ENCODE measurements around the gene SMYD3. TPM values are rescaled to one million over a fixed set of nuclear protein-coding genes. Genes with fewer than 3 reads are reported as not detected.
"Not testable (repeated sequence)": the region's sequence is repeated elsewhere in the genome, so short reads cannot be mapped to it uniquely, and the experiment has no call there.

SMYD3 gene
- total and polyA plus RNA-seq, 2 experiments from 2014 or later, result 30.8 to 68.5 TPM

DNA sequence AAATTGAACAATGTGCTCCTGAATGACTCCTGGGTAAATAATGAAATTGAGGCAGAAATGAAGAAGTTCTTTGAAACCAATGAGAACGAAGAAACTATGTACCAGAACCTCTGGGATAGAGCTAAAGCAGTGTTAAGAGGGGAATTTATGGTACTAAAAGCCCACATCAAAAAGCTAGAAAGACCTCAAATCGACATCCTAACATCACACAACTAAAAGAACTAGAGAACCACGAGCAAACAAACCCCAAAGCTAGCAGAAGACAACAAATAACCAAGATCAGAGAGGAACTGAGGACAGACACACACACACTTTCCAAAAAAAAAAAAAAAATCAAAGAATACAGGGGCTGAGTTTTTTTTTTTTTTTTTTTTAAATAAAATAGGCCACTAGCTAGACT is 564.2 kb downstream of the SMYD3 start:
- Histone ChIP-seq H3K27me3 (no peaks in the 10 kb centered on the region), H4K20me1 (ENCODE audit: insufficient read depth, poor library complexity, severe bottlenecking) (no peaks in the 10 kb centered on the region), H3K27ac (no peak overlapping the region), H3K4me1 (ENCODE audit: insufficient read depth) (peaks cover 3% of the 10 kb centered on the region), H3K36me3 (replicated peaks; ENCODE audit: insufficient read depth, low read depth) (no peaks in the 10 kb centered on the region), H3K9me2 (replicated peaks; ENCODE audit: insufficient read depth) (no peaks in the 10 kb centered on the region), H3K4me2 (no peak overlapping the region), H2AFZ (no peak overlapping the region), H3K9me3 (ENCODE audit: low read depth) (peaks cover 11% of the 10 kb centered on the region), H3K79me2 (no peaks in the 10 kb centered on the region), H3K4me3 (no peak overlapping the region)
- WGBS (ENCODE audit: low lambda C conversion rate, missing lambda C conversion rate), result 85% methylated on average over 3 of the region's 3 CpGs
- no peak for DNase-seq (ENCODE audit: low spot score)
- TF ChIP-seq, protein P1, sequence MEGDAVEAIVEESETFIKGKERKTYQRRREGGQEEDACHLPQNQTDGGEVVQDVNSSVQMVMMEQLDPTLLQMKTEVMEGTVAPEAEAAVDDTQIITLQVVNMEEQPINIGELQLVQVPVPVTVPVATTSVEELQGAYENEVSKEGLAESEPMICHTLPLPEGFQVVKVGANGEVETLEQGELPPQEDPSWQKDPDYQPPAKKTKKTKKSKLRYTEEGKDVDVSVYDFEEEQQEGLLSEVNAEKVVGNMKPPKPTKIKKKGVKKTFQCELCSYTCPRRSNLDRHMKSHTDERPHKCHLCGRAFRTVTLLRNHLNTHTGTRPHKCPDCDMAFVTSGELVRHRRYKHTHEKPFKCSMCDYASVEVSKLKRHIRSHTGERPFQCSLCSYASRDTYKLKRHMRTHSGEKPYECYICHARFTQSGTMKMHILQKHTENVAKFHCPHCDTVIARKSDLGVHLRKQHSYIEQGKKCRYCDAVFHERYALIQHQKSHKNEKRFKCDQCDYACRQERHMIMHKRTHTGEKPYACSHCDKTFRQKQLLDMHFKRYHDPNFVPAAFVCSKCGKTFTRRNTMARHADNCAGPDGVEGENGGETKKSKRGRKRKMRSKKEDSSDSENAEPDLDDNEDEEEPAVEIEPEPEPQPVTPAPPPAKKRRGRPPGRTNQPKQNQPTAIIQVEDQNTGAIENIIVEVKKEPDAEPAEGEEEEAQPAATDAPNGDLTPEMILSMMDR (IDR thresholded peaks at IDR 0.05; ENCODE audit: poor library complexity), result no peak
- TF ChIP-seq EZH2phosphoT487 (IDR thresholded peaks at IDR 0.05; ENCODE audit: low read depth, severe bottlenecking, unreplicated experiment) (no peak), EZH2 (IDR thresholded peaks at IDR 0.05; ENCODE audit: borderline replicate concordance) (no peak)

DNA sequence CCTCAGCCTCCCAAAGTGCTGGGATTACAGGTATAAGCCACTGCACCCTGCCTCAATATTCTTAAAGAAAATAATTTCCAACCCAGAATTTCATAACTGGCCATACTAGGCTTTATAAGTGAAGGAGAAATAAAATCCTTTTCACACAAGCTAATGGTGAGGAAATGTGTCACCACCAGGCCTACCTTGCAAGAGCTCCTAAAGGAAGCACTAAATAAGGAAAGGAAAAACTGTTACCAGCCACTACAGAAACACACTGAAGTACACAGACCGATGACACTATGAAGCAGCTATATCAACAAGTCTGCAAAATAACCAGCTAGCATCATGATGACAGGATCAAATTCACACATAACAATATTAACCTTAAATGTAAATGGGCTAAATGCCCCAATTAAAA is 565.3 kb downstream of the SMYD3 start:
- not testable (repeated sequence) for H3K36me3 ChIP-seq (replicated peaks; ENCODE audit: insufficient read depth, low read depth); H3K4me1 ChIP-seq (ENCODE audit: insufficient read depth); H3K9me2 ChIP-seq (replicated peaks; ENCODE audit: insufficient read depth); H4K20me1 ChIP-seq (ENCODE audit: insufficient read depth, poor library complexity, severe bottlenecking); DNase-seq (ENCODE audit: low spot score); H3K27ac ChIP-seq; H2AFZ ChIP-seq; H3K4me3 ChIP-seq; H3K4me2 ChIP-seq; H3K79me2 ChIP-seq; H3K27me3 ChIP-seq
- peaks cover 11% of the 10 kb centered on the region for H3K9me3 ChIP-seq (ENCODE audit: low read depth)
- WGBS (ENCODE audit: low lambda C conversion rate, missing lambda C conversion rate), result 88% methylated on average over 1 of the region's 1 CpG

DNA sequence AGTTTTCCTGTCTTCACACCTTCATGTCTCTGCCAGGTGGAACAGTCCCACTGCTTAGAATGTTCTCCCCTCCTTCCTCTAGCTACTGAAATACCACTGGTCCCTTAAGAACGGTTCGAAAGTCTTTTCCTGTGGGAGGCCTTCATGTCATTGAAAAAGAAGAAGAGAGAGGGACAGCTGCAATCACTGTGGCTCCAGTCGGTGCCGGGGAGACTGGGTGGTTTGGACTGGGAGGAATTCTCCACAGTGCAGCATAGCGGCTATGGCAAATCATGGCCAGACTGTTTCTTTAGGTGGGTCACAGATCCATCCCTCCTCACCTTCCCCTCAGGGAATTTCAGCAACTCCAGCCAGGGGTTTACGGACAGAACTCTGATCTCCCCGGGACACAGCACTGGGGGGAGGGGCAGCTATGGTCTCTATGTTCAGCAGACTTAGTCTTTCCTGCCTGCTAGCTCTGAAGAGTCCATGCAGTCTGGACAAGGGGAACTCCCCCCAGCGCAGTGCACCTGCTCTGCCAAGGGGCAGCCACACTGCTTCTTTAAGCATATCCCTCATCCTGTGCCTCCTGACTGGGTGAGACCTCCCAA is 567.2 kb downstream of the SMYD3 start:
- H3K27me3 ChIP-seq, result no peaks in the 10 kb centered on the region
- no peak overlapping the region for H3K27ac ChIP-seq
- H3K4me1 ChIP-seq (ENCODE audit: insufficient read depth), result no peaks in the 10 kb centered on the region
- 58% methylated on average over 8 of the region's 8 CpGs for WGBS (ENCODE audit: low lambda C conversion rate, missing lambda C conversion rate)
- H4K20me1 ChIP-seq (ENCODE audit: insufficient read depth, poor library complexity, severe bottlenecking), result no peaks in the 10 kb centered on the region
- no peak for DNase-seq (ENCODE audit: low spot score)
- no peaks in the 10 kb centered on the region for H3K79me2 ChIP-seq
- no peak overlapping the region for H3K4me2 ChIP-seq
- H3K9me3 ChIP-seq (ENCODE audit: low read depth), result peaks cover 3% of the 10 kb centered on the region
- H3K4me3 ChIP-seq, result no peak overlapping the region
- no peaks in the 10 kb centered on the region for H3K36me3 ChIP-seq (replicated peaks; ENCODE audit: insufficient read depth, low read depth)
- no peak overlapping the region for H2AFZ ChIP-seq
- H3K9me2 ChIP-seq (replicated peaks; ENCODE audit: insufficient read depth), result no peaks in the 10 kb centered on the region
- TF ChIP-seq, protein P1 (IDR thresholded peaks at IDR 0.05; ENCODE audit: poor library complexity), result no peak
- no peak for TF ChIP-seq EZH2phosphoT487 (IDR thresholded peaks at IDR 0.05; ENCODE audit: low read depth, severe bottlenecking, unreplicated experiment)
- TF ChIP-seq EZH2 (IDR thresholded peaks at IDR 0.05; ENCODE audit: borderline replicate concordance), result no peak

DNA sequence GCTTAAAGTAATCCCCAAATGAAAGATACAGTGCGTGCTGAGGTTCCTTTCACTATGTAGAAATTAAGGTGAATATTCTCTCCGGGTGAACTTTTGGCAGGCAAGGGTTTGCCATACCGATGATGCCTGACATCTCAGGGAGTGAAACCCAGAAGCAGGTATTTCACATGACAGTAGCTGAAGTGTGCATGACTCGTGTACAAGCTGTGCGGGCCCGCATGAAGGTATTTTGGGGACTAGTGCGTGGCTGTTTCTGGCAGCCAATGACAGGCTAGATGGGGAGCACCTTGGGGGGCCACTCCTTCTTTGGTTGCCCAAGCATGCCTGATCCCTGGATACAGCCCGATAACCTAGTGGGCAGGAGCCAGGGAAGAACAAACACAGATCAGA is 569.0 kb downstream of the SMYD3 start:
- no peak for DNase-seq (ENCODE audit: low spot score)
- H3K27ac ChIP-seq, result no peak overlapping the region
- 92% methylated on average over 8 of the region's 8 CpGs for WGBS (ENCODE audit: low lambda C conversion rate, missing lambda C conversion rate)

More for the DNA sequence above, 569.0 kb downstream of the SMYD3 start:
- TF ChIP-seq, protein P1 (IDR thresholded peaks at IDR 0.05; ENCODE audit: poor library complexity), result no peak
- TF ChIP-seq EZH2phosphoT487 (IDR thresholded peaks at IDR 0.05; ENCODE audit: low read depth, severe bottlenecking, unreplicated experiment) (no peak), EZH2 (IDR thresholded peaks at IDR 0.05; ENCODE audit: borderline replicate concordance) (no peak)
- H3K4me2 ChIP-seq, result no peak overlapping the region
- no peak overlapping the region for H3K4me3 ChIP-seq
- H4K20me1 ChIP-seq (ENCODE audit: insufficient read depth, poor library complexity, severe bottlenecking), result no peaks in the 10 kb centered on the region
- H3K27me3 ChIP-seq, result no peaks in the 10 kb centered on the region
- no peaks in the 10 kb centered on the region for H3K9me3 ChIP-seq (ENCODE audit: low read depth)
- H2AFZ ChIP-seq, result no peak overlapping the region
- no peaks in the 10 kb centered on the region for H3K9me2 ChIP-seq (replicated peaks; ENCODE audit: insufficient read depth)
- H3K79me2 ChIP-seq, result no peaks in the 10 kb centered on the region
- no peaks in the 10 kb centered on the region for H3K36me3 ChIP-seq (replicated peaks; ENCODE audit: insufficient read depth, low read depth)
- no peaks in the 10 kb centered on the region for H3K4me1 ChIP-seq (ENCODE audit: insufficient read depth)

Measured in hepatocyte (in vitro differentiated cells).